Fibroblast of skin of back (primary cell): ENCODE data around the gene RPA4. TPM values are rescaled to one million over a fixed set of nuclear protein-coding genes. Genes with fewer than 3 reads are reported as not detected.
"Not testable (repeated sequence)": the region's sequence is repeated elsewhere in the genome, so short reads cannot be mapped to it uniquely, and the experiment has no call there.

ENCODE experiments used
- DNase-seq: peaks from one replicate; pipeline ENCODE4 v3.0.0-alpha.2; 2013
- polyA plus RNA-seq, 2 experiments: library from polyadenylated mRNA; unstranded; fragments of 120-200 nt; gene quantifications; one replicate each; pipeline ENCODE4 v1.2.1, GENCODE V29; 2013; ENCODE audit not compliant: insufficient read length in 2 of 2

RPA4 gene
- not detected for polyA plus RNA-seq (2013, experiment 1 of 2; ENCODE audit: insufficient read length)
- 0.08 TPM for polyA plus RNA-seq (2013, experiment 2 of 2; ENCODE audit: insufficient read length)

GRCh38 chrX:96883608-96884007 lies at the start of gene RPA4:
TSS of gene RPA4 (plus strand) at chrX:96883908. CDS start at chrX:96884311, 403 bp downstream.
- DNase-seq, result no peak

GRCh38 chrX:96834137-96834536 lies 49.6 kb upstream of the RPA4 start:
- no peak for DNase-seq

- no peak for DNase-seq
Observed at GRCh38 chrX:96835660-96836289, 47.9 kb upstream of the RPA4 start.

- peak; percentile 19 for DNase-seq
Observed at GRCh38 chrX:96837808-96838207, 45.9 kb upstream of the RPA4 start.

GRCh38 chrX:96838537-96838936 lies 45.2 kb upstream of the RPA4 start:
- no peak for DNase-seq

GRCh38 chrX:96841325-96841724 lies 42.4 kb upstream of the RPA4 start:
- DNase-seq, result no peak

GRCh38 chrX:96841866-96842265 lies 41.8 kb upstream of the RPA4 start:
- DNase-seq, result not testable (repeated sequence)

GRCh38 chrX:96843566-96843965 lies 40.1 kb upstream of the RPA4 start:
- DNase-seq, result peak; percentile 7

GRCh38 chrX:96846841-96847240 lies 36.9 kb upstream of the RPA4 start:
- no peak for DNase-seq

- not testable (repeated sequence) for DNase-seq
Observed at GRCh38 chrX:96859422-96859821, 24.3 kb upstream of the RPA4 start.

GRCh38 chrX:96861218-96861617 lies 22.5 kb upstream of the RPA4 start:
- no peak for DNase-seq

GRCh38 chrX:96861661-96862060 lies 22.0 kb upstream of the RPA4 start:
- DNase-seq, result no peak

GRCh38 chrX:96884027-96884426 lies 319 bp downstream of the RPA4 start:
- no peak for DNase-seq

- DNase-seq, result peak; percentile 37
Observed at GRCh38 chrX:96889726-96890125, 6.0 kb downstream of the RPA4 start.

GRCh38 chrX:96906741-96907140 lies 23.0 kb downstream of the RPA4 start:
- DNase-seq, result peak; percentile 0

GRCh38 chrX:96907516-96908272 lies 24.0 kb downstream of the RPA4 start:
- no peak for DNase-seq

GRCh38 chrX:96909291-96909690 lies 25.6 kb downstream of the RPA4 start:
- no peak for DNase-seq

GRCh38 chrX:96918864-96919263 lies 35.2 kb downstream of the RPA4 start:
- no peak for DNase-seq

GRCh38 chrX:96919672-96920071 lies 36.0 kb downstream of the RPA4 start:
- no peak for DNase-seq

GRCh38 chrX:96924581-96924980 lies 40.9 kb downstream of the RPA4 start:
- no peak for DNase-seq

GRCh38 chrX:96929036-96929435 lies 45.3 kb downstream of the RPA4 start:
- DNase-seq, result no peak
